ENCODE results near the gene SLC7A11. TPM values are rescaled to one million over a fixed set of nuclear protein-coding genes. Genes with fewer than 3 reads are reported as not detected.
"Not testable (repeated sequence)": the region's sequence is repeated elsewhere in the genome, so short reads cannot be mapped to it uniquely, and the experiment has no call there.

The SLC7A11 gene
- total RNA-seq, 4 donors from 2014 or later = 0.61 to 1.2 (median 0.73) TPM

DNA sequence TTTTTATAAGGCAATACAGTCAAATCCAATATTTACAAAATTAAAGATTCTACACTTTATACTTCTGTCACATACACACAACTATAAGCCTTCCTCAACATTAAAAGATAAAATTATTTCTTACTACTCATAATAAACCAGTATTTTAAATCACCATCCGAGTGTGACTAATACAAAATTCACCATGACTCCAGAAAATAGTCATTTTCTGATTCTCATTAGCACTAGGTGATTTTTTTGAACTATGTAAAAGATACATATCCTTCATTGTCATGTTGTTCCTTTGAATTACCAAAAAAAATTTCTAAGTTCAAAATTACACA, 646 bp upstream of the SLC7A11 start:
- WGBS, 2 donors = 26 to 66% methylated on average over 1 of the region's 1 CpG
- intact Hi-C loops (cut with DNase I; ENCODE audit: low total_unique reads) = no loop called here
- no peak for TF ChIP-seq POLR2A (IDR thresholded peaks at IDR 0.05)
- TF ChIP-seq, protein P1, sequence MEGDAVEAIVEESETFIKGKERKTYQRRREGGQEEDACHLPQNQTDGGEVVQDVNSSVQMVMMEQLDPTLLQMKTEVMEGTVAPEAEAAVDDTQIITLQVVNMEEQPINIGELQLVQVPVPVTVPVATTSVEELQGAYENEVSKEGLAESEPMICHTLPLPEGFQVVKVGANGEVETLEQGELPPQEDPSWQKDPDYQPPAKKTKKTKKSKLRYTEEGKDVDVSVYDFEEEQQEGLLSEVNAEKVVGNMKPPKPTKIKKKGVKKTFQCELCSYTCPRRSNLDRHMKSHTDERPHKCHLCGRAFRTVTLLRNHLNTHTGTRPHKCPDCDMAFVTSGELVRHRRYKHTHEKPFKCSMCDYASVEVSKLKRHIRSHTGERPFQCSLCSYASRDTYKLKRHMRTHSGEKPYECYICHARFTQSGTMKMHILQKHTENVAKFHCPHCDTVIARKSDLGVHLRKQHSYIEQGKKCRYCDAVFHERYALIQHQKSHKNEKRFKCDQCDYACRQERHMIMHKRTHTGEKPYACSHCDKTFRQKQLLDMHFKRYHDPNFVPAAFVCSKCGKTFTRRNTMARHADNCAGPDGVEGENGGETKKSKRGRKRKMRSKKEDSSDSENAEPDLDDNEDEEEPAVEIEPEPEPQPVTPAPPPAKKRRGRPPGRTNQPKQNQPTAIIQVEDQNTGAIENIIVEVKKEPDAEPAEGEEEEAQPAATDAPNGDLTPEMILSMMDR (IDR thresholded peaks at IDR 0.05) = no peak

DNA sequence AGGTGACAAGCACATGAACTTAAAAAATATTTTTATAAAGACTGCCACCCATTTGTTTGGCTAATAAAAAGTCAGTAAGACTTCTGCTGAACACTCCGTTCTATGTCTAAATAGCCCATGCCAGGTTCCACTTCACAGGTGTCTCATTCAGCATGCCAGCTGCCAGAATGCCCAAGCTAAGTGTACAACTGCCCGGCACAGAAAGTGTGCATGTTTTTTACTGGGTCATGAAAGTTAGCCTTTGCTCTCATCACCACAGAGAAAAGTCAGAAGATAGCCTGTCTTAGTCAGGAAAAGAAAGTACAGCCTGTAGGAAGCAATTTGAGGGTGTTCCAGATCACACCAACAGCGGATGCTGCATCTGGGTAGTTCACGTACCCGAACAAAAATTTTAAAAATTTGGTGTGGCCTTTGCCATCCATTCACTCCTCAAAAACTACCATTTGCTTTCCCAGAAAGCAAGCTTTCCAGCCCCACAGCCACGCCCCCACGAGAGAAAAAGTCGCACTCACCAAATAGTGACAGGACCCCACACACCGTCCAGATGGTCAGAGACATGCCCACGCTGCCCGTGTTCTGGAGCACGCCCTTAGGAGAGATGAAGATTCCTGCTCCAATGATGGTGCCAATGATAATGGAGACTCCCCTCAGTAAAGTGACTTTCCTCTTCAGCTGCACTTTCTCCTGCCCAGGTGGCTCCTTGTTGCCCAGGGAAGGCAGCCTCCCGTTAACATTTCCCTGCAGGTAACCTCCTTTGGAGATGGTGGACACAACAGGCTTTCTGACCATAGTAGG, 671 bp downstream of the SLC7A11 start:
- DNase-seq (ENCODE audit: low spot score in 2 of 2) = no peak
- TF ChIP-seq, protein P1 (IDR thresholded peaks at IDR 0.05) = no peak
- no peak for TF ChIP-seq POLR2A (IDR thresholded peaks at IDR 0.05)
- intact Hi-C loops (cut with DNase I; ENCODE audit: low total_unique reads) = no loop called here
- no peak overlapping the region for H3K4me3 ChIP-seq (ENCODE audit: low read depth, poor library complexity, severe bottlenecking)
- WGBS, 2 donors = 59 to 66% methylated on average over 13 of the region's 13 CpGs

More for the DNA sequence above, 646 bp upstream of the SLC7A11 start:
- no peak for DNase-seq (ENCODE audit: low spot score in 2 of 2)
- no peak overlapping the region for H3K4me3 ChIP-seq (ENCODE audit: low read depth, poor library complexity, severe bottlenecking)

DNA sequence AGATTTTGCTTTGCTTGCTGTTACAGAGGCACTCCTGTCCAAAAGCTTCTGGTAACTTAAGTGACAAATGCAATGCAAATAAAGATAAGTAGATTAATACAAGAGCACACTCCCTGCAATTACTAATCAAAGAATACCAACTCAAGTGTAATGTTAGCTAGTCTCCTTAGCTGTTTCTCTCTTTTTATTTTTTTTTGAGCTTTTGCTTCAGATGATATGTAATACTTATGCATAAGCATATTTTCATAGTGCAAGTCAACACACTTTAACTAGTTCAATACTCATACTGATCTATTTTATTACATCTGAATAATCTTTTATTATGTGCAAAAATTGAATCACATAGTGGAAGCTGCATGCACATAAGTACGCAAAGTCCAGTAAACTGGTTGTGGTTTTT, 2.7 kb downstream of the SLC7A11 start:
- 0% methylated on average over 1 of the region's 1 CpG for WGBS, 2 donors
- DNase-seq (ENCODE audit: low spot score in 2 of 2) = no peak
- H3K4me3 ChIP-seq (ENCODE audit: low read depth, poor library complexity, severe bottlenecking) = no peak overlapping the region
- intact Hi-C loops (cut with DNase I; ENCODE audit: low total_unique reads) = no loop called here
- TF ChIP-seq, protein P1 (IDR thresholded peaks at IDR 0.05) = no peak
- TF ChIP-seq POLR2A (IDR thresholded peaks at IDR 0.05) = no peak

DNA sequence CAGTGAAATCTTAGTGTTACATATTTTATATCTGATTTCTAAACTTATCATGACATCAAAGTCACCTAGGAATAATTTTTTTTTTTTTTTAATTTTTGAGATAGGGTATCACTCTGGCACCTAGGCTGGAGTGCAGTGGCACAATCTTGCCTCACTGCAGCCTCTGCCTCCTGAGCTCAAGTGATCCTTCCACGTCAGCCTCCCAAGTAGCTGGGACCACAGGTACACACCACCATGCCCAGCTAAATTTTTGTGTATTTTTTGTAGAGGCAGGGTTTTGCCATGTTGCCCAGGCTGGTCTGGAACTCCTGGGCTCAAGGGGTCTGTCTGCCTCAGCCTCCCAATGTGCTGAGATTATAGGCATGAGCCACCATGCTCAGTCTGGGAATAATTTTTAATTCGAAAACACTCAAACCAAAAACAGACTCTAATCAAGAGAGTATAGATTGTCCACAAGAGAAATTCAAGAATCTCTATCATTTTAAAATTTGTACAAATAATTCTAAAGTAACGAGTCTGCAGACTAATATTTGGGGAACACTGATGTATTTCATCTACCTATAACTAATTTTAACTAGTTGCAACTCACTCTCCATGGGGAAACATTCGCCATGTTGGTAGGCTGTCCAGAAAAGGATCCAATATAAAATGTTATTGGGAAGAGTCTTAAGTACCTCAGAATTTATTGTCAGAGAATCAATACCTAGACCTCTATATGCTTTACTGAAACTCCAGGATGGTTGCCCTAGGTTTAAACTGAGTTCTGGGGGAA, 3.4 kb downstream of the SLC7A11 start:
- H3K4me3 ChIP-seq (ENCODE audit: low read depth, poor library complexity, severe bottlenecking) = no peak overlapping the region
- intact Hi-C loops (cut with DNase I; ENCODE audit: low total_unique reads) = no loop called here
- 82 to 95% methylated on average over 4 of the region's 4 CpGs for WGBS, 2 donors
- DNase-seq (ENCODE audit: low spot score in 2 of 2) = no peak
- TF ChIP-seq POLR2A (IDR thresholded peaks at IDR 0.05) = no peak
- TF ChIP-seq, protein P1 (IDR thresholded peaks at IDR 0.05) = no peak

DNA sequence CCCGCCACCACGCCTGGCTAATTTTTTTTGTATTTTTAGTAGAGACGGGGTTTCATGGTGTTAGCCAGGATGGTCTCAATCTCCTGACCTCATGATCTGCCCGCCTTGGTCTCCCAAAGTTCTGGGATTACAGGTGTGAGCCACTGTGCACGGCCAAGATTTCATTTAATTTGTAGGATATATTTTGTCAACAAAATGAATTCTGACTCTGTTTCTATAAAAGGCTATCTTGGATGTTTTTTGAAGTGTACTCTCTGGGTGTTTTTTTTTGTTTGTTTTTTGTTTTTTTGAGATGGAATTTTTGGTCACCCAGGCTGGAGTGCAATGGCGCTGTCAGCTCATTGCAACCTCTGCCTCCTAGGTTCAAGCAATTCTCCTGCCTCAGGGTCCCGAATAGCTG, 5.0 kb downstream of the SLC7A11 start:
- DNase-seq (ENCODE audit: low spot score in 2 of 2) = not testable (repeated sequence)

DNA sequence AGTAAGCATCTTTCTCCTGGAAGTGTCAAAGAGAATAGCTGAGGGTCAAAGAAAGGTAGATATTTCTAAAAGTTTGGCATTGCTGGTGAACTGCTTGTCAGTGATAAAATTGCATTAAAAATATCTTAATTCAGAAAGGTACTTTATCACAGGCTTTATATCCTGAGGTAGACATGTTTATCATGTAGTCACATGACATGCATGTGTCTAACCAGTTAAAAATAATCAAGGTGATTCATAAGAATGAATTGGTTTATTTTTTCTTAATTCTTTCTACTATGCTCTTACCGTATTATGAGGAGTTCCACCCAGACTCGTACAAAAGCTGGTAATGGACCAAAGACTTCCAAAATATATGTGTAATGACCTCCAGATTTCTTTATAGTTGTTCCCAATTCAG, 6.1 kb downstream of the SLC7A11 start:
- WGBS, 2 donors = 47 to 58% methylated on average over 2 of the region's 2 CpGs
- TF ChIP-seq, protein P1 (IDR thresholded peaks at IDR 0.05) = no peak
- TF ChIP-seq POLR2A (IDR thresholded peaks at IDR 0.05) = no peak
- DNase-seq (ENCODE audit: low spot score in 2 of 2) = no peak
- intact Hi-C loops (cut with DNase I; ENCODE audit: low total_unique reads) = no loop called here
- no peak overlapping the region for H3K4me3 ChIP-seq (ENCODE audit: low read depth, poor library complexity, severe bottlenecking)

More for the DNA sequence above, 5.0 kb downstream of the SLC7A11 start:
- WGBS, 2 donors = 93 to 97% methylated on average over 7 of the region's 7 CpGs
- intact Hi-C loops (cut with DNase I; ENCODE audit: low total_unique reads); H3K4me3 ChIP-seq (ENCODE audit: low read depth, poor library complexity, severe bottlenecking): not testable (repeated sequence)

Data from lower leg skin (tissue), 4 donors.